NCI-H226 (cell line): ENCODE measurements around the gene MRPL16.
A peak's percentile ranks its signal among the peaks of the same experiment; 100 is the strongest.
"Not testable (repeated sequence)": the region's sequence is repeated elsewhere in the genome, so short reads cannot be mapped to it uniquely, and the experiment has no call there.

Experiments used
- DNase-seq: peaks from one replicate; pipeline ENCODE4 v3.0.0-alpha.2; 2015

The MRPL16 gene

DNA sequence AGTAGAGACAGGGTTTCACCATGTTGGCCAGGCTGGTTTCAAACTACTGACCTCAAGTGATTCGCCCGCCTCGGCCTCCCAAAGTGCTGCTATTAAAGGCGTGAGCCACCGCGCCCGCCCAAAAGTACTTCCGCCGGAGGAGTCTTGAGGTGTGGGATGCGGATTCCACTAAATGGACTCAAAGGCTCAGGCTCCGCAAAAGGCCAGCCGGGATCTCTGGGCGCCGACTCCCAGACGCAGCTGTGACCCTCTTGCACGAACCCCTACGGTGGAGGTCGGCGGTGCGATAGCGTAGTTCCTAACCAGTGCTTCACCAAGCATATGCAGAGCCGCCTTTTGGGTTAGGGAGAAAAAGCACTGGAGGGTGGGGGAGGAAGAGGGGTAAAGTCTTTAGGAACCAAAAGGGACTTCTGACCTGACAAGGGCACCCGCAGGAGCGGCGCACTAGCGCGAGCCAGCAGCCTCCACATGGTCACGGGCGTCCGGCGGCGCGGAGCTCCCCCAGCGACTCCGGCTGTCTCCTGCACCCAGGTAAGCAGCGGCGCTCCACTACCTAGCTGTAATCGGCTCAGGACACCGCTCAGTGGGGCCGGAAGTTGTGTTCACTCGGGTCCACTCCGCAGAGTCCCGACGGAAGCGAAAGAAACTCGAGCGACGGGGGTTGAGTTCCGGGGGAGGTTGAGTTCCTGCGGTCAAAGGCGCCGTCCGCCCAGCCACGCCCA is at the start of gene MRPL16:
TSS of gene MRPL16 (minus strand) at position 590 of the 722 bp plus-strand sequence. CDS start at position 470, 120 bp downstream.
- peak; percentile 80 for DNase-seq

DNA sequence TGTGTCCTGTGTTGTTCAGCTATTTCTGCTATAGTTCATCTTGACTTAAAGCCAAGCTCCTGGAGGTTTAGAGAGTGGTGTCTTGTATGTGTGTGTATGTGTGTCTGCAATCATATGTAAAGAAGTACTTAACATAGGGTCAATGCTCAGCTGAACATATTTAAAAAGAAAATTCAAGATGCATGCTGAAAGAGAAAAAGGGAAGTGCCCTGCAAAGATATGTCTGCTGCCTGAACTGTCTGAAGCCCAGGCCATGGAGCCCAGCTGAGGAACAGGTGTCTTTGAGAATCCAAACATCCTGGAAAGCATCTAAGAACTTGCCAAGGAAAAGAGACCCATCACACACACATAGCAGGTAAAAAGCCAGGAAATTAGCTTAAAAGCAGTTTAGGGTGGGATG is 49.1 kb upstream of the MRPL16 start:
- DNase-seq: no peak

DNA sequence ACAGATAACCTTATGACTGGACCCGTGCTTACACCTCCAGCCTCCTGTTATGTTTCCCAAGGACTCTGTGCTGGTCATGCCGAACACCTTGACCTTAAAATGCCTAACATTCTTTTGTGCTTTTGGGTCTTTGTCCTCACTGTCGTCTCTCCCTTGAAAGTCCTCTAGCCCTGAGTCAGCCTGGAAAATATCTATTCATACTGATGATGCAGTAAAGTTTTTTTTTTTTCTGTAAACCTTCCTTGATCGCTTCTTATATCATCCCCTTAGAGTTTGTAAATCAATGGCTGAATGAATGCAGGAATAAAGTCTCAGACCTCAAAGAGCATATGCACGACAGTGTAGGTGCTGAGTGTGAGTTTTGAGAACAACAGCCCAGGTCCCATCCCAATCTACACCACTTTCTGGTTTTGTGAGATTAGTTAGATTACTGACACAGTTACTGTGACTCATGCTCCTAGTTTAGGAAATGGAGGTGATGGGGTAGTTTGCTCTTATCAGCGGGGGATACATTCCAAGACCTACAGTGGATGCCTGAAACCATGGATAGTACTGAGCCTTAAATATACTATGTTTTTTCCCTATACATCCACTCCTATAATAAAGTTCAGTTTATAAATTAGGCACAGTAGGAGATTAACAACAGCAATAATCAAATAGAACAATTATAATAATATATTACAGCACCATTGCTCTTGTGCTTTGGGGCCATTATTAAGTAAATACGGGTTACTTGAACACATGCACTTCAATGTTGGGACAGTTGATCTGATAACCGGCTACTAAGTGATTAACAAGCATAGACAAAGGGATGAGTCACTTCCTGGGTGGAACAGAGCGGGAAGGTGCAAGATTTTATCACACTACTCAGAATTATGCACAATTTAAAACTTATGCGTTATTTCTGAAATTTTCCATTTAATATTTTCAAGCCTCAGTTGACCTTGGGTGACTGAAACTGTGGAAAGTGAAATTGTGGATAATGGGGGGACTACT is 47.2 kb upstream of the MRPL16 start:
- peak; percentile 62 for DNase-seq

DNA sequence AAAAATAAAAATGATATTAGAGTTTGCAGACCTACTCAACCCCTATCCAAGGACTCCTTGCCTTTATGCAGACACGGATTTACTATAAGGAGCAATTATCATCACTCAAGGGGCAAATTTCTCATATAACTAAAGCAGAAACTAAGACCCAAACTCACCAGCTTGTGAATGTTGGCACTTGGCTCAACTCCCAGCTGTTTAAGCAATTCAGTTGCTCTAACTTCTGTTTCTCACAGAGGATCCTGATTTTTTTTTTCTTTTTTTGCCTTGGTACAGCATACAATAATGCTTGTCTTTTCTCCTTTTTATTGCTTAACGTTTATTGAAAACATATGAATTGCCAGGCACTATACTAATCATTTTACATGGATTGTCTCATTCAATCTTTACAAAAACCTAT is 44.3 kb upstream of the MRPL16 start:
- no peak for DNase-seq

DNA sequence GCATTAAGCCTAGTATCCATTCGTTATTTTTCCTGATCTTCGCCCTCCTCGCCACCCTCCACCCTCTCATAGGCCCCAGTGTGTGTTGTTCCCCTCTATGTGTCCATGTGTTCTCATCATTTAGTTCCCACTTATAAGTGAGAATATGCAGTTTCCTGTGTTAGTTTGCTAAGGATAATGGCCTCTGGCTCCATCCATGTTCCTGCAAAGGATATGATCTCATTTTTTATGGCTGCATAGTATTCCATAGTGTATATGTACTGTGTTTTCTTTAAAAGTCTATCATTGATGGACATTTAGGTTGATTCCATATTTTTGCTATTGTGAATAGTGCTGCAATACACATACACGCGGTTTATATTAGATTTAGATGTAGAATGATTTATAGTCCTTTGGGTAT is 40.8 kb upstream of the MRPL16 start:
- DNase-seq: not testable (repeated sequence)

DNA sequence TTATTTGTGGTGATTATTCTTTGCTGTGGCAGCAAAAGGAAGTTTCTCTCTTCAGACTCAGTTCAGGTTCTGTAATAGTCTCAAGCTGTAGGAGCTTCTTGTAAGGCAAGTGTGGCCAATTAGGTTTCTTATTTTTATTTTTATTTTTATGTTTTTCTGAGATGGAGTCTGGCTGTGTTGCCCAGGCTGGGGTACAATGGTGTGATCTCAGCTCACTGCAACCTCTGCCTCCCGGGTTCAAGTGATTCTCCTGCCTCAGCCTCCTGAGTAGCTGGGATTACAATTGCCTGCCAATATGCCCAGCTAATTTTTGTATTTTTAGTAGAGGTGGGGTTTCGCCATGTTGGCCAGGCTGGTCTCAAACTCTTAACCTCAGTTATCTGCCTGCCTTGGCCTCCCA is 39.0 kb upstream of the MRPL16 start:
- not testable (repeated sequence) for DNase-seq

DNA sequence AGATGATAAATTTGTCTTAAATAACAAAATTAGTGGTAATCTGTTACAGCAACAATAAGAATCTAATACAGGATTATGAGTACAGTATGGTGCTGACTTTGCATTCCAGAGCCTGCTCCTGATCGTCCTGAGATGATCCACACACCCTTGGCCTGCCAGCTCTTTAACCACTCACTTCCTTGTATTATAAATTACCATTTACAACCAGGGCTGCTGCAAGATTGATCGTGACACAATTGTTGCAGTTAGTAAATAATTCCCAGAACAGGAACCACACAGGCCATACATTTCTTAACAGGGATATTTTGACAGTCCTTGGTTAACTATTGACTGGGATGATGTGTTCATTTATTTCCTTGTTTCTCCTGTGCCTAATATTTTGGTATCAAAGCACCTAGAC is 38.6 kb upstream of the MRPL16 start:
- no peak for DNase-seq

DNA sequence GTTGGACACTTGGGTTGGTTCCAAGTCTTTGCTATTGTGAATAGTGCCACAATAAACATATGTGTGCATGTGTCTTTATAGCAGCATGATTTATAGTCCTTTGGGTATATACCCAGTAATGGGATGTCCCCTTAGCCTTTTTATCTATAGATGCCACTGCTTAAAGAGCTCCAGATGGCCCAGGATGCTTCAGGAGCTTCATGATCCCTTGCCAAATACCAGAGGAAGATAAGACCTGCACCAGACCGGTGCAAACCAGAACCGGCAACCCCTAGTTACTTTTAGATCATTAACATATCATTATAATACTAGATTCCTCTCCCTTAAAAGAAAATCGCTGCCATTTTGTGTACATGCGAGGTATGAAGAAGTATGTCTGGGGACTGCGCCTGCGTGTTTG is 37.9 kb upstream of the MRPL16 start:
- DNase-seq: not testable (repeated sequence)

DNA sequence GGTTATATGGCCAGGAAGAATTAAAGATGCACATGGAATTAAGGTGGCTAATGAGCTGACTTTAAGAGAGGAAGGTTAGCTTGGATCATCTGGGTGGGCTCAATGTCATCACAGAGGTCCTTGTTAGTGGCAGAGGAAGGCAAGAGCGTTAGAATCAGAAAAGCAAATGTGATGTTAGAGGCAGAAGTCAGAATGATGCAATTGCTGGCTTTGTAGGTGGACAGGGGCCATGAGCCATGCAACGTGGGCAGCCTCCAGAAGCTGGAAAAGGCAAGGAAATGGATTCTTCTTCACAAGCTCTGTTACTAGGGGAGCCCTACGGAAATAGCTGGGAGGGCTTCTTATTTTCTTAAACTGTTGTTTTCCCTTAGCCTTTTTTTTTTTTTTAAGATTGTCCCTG is 37.0 kb upstream of the MRPL16 start:
- DNase-seq: no peak

DNA sequence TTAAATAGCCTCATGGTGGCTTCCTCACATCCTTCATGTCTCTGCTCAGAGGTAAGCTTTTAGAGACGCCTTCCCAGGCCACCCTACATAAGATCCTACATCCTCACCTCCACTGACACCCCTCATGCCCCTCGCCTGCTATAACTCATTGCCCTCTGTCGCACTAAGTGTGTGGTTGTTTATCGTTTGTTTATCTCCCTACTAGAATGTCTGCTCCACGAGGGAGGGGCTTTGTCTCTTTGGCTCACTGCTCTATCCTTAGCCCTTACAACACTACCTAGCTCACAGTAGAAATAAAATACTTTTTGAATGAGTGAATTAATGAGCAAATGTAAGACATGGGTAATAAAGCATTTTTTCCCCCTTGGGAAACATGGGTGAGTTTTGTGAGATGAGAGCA is 36.0 kb upstream of the MRPL16 start:
- no peak for DNase-seq

DNA sequence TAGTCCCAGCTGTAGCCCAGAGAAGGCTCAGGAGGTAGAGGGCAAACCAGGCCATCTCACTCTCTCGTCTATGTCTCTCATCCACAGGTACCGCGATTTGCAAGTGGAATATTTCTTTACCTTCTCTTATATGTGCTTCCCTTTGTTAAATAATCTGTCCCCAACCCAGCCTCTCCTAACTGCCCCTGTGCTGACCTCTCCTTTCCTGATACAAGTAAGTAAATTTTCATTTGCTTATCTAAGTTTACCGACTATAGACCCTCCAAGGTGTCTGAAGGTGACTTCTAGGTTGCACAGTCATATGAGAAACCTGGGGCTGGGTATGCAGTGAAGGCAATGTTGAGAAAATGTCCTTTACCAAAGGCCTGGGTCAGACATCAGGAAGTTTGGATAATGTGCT is 34.8 kb upstream of the MRPL16 start, which contains the start of gene CBLIF:
TSS of gene CBLIF (minus strand) at position 101 of the 400 bp plus-strand sequence. CDS start at position 55, 46 bp downstream.
- no peak for DNase-seq

DNA sequence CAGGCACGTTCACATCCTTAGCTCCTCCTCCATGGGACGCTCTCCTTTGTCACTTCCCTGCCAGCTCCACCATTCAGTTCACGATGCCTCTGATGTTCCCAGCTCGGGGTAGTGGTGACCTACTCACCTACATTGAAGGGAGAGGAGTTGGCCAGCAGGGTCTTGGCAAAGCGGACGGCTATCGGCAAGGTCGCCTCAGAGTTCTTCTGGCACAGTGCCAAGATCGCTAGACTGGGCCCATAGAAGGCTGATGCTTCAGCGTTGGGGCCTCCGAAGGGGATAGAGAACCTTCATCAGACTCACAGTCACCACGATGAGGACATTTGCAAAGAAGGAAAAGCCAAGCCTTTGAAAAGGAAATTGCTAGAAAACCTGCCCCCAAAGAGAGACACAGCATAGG is 31.7 kb upstream of the MRPL16 start:
- no peak for DNase-seq

DNA sequence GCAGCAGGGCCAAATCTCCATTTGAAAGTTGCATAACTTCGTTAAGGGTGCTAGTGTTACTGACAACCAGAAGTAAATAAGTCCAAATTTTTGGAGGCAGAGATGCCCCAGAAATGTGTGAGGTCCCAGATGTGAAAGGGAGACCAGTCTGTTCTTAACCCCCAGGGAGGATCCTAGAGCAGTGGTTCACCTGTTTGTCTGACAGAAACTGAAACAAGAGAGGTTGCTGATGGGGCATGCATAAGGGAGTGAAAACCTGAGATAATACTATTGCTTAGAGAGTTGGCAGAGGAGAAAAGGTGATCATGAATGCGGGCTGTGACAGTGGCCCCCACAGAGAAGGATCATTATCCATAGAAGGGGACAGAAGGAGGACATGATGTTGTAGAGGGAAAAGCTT is 30.9 kb upstream of the MRPL16 start:
- DNase-seq: no peak

DNA sequence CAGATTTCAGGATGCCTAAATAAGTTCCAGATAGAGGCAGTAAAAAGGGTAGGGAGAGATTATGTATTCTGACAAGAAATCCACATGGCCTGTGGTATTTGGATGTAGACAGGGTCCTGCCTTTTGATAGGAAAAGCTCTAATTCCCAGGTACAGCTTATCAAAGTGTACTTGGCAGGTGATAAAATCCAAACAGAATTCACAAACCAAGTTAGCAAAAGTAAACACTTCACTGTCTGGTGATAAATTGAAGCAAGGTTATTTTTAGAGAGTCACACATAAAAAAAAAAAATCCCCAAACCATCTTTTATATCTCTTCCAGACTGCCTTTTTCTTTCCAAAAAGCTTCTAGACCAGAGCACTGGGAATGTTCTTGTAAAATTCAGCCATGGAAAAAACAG is 29.0 kb upstream of the MRPL16 start:
- DNase-seq: no peak

DNA sequence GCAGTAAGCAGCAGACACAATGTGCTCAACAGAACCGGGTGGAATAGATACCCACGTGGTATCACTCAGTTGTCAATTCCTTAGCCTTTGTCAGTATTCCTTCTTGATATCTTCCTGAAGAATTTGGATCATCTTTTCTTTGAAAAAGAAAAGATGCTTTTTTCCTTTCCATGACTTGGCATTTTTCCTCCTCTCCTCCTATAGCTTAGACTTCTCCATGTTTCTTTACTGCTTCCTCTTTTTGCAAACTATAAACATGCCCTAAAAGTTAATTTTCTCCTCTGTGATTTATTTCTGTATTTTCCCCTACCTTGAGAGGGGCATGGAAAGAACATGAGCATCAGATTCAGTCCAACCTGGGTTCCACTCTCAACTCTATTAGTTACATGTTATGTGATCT is 23.0 kb upstream of the MRPL16 start:
- DNase-seq: no peak

DNA sequence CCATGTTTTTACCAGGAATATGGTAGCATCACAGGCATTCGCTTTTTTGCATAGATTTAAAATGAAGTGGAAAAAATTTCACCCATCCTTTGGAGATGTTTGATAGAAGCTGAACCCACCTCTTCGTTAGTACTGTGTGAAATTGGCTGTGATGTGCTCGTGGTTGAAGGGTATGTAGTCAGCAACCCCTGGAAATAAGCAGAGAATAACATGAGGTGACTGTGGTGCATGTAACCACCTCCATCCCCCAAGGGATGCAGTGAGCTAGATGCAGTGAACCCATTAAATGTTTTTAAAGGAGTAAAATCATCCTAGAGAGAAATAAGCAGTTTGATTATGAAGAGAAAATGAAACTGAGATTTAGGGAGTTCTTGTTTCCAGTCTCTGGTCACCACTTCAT is 18.8 kb upstream of the MRPL16 start:
- no peak for DNase-seq

DNA sequence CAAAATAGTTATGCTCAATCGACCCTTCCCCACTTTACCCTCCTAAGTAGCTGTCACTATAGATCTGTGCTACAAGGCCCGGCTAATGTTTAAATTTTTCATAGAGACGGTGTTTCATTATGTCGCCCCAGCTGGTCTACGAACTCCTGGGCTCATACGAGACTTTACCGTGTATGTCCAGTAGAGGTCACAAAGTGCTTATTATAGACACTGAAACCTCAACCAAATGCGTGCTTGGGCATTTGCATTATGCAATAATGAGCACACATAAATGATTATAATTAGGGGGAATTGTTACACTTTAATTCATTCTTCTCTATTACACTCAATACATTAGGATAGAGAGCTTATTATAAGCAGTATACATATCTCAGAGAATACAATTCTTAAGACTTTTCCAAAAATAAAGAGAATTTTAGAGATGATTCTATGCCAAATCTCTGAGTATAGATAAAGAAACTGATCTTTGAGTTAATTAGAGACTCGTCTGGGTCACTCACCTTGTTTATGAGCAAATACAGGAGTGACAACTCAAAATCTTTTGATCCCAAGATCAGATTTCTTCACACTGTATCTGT is 12.5 kb upstream of the MRPL16 start:
- peak; percentile 53 for DNase-seq

DNA sequence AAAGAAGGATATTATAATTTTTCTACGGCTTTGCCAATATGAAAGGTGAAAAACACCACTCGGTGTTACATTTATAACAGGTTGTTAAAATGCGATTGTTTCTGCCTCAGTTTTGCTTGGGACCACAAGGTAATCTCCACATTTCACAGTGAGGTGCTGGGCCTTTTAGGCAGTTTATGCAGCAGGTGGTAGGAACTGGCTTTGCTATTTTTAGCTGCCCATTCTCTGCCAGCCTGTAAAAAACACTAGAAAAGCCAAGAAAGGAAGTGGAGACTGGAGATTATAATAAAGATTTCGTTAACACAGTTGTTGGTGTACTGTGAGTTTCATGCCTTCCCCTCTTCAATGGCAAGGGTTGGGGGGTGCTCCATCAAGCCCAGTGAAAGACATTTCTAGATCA is 8.0 kb upstream of the MRPL16 start:
- no peak for DNase-seq

DNA sequence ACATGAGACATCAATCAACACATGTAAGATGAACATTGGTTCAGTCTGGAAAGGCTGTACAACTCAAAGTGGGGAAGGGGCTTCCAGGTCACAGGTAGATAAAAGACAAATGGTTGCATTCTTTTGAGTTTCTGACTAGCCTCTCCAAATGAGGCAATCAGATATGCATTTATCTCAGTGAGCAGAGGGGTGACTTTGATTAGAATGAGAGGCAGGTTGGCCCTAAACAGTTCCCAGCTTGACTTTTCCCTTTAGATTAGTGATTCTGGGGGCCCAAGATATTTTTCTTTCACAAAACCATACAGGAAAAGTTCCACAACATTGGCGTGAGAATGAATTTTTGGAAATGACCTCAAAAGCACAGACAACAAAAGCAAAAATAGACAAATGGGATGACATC is 5.9 kb upstream of the MRPL16 start:
- DNase-seq: not testable (repeated sequence)

DNA sequence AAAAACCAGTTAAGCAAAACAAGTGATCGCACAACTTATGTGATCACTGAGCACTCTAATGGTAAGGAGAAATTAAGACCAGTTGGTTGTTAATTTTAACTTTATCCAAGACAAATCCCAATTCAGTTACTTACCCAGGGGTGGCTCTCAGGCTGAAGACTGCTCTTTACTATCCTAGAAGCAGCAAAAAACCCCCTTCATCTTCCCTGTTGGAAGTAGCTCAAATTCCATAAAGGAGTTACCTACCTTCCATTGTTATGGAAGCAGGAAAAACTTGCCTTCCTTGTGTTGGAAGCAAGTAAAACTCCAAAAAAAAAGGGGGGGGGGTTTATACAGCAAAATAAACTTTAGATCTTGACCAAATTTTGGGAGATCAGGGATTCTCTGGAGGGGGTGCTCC is 5.2 kb upstream of the MRPL16 start:
- no peak for DNase-seq

DNA sequence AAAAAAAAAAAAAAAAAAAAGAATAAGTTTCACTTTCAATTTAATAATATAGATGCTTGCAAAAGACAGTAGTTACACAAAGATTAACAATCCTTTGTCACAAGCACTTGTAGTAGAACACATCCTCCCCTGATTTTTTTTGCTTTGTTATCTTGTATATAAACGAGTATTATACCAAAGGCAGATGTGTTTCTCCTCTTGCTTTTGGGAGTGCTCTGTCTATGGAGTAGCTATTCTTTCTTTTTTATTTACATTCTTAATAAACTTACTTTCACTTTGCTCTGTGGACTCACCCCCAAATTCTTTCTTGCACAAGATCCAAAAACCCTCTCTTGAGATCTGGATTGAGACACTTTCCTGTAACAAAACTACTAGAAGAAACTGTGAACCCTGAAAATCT is 3.4 kb upstream of the MRPL16 start:
- no peak for DNase-seq

DNA sequence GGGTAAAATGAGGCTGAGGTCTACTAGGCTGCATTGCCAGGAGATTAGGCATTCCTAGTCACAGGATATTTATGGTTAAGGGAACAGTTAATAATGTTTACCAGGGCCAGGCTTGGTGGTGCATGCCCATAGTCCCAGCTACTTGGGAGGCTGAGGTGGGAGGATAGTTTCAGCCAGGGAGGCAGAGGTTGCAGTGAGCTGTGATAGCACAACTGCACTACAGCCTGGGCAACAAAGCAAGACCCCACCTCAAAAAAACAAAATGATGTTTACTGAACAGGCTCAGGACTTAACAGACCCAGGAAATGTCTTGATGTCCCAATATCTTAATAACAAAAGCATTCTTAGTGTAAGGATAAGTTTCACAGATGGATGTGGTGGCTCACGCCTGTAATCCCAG is 2.8 kb upstream of the MRPL16 start:
- DNase-seq: no peak

DNA sequence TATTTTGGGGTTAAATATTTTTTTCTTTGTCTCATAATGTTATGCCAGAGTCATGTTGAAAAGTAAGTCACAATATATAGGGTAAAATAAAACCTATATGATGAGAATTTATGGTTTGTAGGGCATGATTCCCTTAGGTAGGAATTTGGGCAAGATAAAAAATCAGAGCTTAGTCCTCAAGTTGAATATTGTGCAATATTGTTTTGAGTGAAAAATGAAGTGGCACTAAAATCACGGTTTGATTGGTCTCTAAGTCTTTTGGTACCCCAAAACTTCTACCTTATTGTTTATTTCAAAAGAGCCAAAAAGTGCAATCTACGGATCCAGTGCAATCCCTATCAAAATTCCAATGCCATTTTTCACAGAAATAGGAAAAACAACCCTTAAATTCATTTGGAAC is 1.6 kb upstream of the MRPL16 start:
- DNase-seq: no peak

DNA sequence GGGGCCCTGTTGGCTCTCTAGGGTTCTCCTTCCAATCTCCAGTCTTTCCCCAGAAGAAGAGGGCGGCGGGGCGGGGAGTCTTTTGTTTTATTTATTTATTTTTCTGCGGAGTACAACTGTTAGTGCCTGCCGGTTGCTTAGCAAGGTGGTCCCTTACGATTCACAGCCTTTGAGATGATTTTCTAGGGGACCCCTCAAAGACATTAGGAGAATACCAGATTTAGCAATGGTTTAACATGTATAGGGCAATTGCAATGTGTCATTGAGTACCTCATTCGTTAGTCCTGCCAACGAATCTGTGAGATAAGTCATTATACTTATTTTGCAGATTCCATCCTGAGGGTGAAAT is 307 bp upstream of the MRPL16 start:
- no peak for DNase-seq
